ENCODE measurements around the gene KIF16B. TPM values are rescaled to one million over a fixed set of nuclear protein-coding genes. Genes with fewer than 3 reads are reported as not detected.

Gene KIF16B
- total RNA-seq, 1 donor from 2014 or later = 7.1 TPM

DNA sequence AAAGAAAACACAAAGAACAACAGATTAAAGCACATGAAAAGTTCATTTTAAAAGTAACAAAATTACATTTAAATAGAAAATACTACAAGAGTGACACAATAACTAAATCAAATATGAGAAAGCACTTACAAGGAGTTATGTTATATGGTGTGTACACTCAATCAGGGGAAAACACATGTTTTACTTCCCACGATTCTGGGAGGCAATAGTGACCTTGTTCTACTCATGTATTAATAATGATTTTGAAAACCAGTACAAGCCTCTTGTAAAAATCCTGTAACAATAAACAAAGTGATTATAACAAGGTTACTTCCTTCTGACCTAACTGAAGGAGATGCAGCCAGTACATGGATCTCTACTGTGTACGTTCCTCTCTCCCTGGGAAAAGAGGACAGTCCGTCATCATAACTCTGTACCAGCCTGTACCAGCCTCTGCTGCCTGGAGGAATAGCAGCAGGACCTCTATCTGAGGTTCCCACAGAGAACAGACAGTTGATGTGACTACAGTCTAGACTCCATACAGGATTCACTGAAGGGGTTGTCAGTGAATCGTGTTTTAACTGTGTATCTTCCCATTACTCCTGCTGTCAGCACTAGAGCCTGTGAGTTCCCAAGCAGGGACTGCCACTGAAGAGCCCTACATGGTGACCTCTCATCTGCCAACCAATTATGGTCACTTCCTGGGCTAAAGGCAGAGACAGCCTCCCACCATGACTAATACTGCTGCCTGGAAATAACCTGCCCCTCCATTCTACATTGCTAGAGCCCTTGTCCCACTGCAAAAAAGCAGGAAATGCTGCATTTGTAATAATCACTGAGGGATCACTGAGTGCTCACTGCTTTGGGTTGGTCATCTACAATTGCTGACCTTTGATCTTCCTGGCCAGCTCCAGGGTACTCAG is 149.7 kb downstream of the KIF16B start:
- Histone ChIP-seq H3K36me3 (ENCODE audit: control insufficient read depth, insufficient read depth, low read length) (no peaks in the 10 kb centered on the region), H3K27me3 (ENCODE audit: control insufficient read depth, insufficient read depth, low read length) (no peaks in the 10 kb centered on the region), H3K4me3 (ENCODE audit: low read depth, low read length) (no peak overlapping the region)
- no peak for DNase-seq (ENCODE audit: low read depth)
- TF ChIP-seq, protein P1, sequence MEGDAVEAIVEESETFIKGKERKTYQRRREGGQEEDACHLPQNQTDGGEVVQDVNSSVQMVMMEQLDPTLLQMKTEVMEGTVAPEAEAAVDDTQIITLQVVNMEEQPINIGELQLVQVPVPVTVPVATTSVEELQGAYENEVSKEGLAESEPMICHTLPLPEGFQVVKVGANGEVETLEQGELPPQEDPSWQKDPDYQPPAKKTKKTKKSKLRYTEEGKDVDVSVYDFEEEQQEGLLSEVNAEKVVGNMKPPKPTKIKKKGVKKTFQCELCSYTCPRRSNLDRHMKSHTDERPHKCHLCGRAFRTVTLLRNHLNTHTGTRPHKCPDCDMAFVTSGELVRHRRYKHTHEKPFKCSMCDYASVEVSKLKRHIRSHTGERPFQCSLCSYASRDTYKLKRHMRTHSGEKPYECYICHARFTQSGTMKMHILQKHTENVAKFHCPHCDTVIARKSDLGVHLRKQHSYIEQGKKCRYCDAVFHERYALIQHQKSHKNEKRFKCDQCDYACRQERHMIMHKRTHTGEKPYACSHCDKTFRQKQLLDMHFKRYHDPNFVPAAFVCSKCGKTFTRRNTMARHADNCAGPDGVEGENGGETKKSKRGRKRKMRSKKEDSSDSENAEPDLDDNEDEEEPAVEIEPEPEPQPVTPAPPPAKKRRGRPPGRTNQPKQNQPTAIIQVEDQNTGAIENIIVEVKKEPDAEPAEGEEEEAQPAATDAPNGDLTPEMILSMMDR (IDR thresholded peaks at IDR 0.05; ENCODE audit: insufficient read depth, low read length, poor library complexity, severe bottlenecking) = no peak

DNA sequence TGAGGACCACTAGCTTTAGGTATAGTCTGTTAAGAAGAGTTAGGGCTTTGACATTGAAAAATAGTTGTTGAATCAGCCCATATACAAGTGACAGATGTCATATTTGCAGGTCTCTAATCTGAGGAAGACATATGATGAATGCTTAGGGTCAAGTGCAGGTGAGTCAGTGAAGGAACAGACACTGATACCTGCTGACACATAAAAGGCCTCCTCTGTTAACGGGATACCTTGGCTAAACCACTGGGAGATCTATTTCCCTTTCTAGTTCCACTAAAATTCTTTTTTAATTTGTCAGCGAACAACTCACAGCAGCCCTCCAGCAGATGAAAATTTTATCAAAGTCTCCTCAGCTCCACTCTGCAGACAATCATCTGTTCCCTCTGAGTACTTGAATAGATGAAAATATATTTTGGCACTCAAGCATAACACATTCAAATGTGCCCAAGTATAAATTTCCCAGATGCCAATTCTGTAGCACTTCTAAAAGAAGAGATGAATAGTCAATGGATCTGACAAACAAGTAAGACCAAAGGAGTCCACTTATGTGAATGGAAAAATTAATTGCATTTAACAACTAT is 154.0 kb downstream of the KIF16B start:
- Histone ChIP-seq H3K4me3 (ENCODE audit: low read depth, low read length) (no peak overlapping the region), H3K36me3 (ENCODE audit: control insufficient read depth, insufficient read depth, low read length) (no peaks in the 10 kb centered on the region), H3K27me3 (ENCODE audit: control insufficient read depth, insufficient read depth, low read length) (no peaks in the 10 kb centered on the region)
- DNase-seq (ENCODE audit: low read depth) = no peak
- TF ChIP-seq, protein P1 (IDR thresholded peaks at IDR 0.05; ENCODE audit: insufficient read depth, low read length, poor library complexity, severe bottlenecking) = no peak

DNA sequence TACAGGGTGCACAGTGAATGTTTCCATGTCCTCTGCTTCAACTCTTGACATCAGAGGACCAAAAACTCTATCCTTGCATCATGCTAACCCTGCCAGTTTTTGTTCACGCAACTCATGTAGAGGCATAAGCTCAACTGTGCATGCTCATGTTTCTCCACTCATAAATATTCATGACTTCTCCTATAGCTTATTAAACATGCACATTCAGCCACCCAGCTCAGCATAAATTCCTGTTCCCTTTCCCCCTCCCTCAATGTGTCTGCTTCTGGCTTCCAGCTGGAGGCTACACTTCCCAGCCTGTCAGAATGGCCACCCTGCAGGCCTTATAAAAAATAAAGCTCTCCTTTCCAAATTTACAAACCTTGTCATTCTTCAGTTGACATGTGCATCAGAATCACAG is 154.6 kb downstream of the KIF16B start:
- TF ChIP-seq, protein P1 (IDR thresholded peaks at IDR 0.05; ENCODE audit: insufficient read depth, low read length, poor library complexity, severe bottlenecking) = no peak
- no peaks in the 10 kb centered on the region for H3K36me3 ChIP-seq (ENCODE audit: control insufficient read depth, insufficient read depth, low read length)
- no peak overlapping the region for H3K4me3 ChIP-seq (ENCODE audit: low read depth, low read length)
- no peak for DNase-seq (ENCODE audit: low read depth)
- H3K27me3 ChIP-seq (ENCODE audit: control insufficient read depth, insufficient read depth, low read length) = no peaks in the 10 kb centered on the region

DNA sequence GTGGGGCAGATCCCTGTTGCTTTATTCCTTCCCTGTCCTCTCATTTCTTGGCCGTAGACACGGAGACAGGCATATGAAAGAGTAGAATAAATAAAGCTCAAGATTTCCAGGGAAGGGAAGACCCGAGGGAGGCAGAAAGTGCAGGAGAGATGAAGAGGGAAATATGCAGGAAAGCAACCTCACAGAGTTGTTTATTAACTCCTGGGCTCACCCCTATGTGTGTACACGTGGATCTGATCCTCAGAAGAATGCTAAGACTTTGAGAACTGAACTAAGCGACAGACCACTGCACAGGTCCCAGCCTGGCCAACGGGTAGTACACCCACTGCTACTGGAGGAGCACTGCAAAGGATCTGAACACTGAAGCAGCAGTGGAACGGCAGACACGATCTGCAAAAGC is 156.2 kb downstream of the KIF16B start:
- Histone ChIP-seq H3K4me3 (ENCODE audit: low read depth, low read length) (no peak overlapping the region), H3K36me3 (ENCODE audit: control insufficient read depth, insufficient read depth, low read length) (no peaks in the 10 kb centered on the region), H3K27me3 (ENCODE audit: control insufficient read depth, insufficient read depth, low read length) (no peaks in the 10 kb centered on the region)
- DNase-seq (ENCODE audit: low read depth) = no peak
- TF ChIP-seq, protein P1 (IDR thresholded peaks at IDR 0.05; ENCODE audit: insufficient read depth, low read length, poor library complexity, severe bottlenecking) = no peak

DNA sequence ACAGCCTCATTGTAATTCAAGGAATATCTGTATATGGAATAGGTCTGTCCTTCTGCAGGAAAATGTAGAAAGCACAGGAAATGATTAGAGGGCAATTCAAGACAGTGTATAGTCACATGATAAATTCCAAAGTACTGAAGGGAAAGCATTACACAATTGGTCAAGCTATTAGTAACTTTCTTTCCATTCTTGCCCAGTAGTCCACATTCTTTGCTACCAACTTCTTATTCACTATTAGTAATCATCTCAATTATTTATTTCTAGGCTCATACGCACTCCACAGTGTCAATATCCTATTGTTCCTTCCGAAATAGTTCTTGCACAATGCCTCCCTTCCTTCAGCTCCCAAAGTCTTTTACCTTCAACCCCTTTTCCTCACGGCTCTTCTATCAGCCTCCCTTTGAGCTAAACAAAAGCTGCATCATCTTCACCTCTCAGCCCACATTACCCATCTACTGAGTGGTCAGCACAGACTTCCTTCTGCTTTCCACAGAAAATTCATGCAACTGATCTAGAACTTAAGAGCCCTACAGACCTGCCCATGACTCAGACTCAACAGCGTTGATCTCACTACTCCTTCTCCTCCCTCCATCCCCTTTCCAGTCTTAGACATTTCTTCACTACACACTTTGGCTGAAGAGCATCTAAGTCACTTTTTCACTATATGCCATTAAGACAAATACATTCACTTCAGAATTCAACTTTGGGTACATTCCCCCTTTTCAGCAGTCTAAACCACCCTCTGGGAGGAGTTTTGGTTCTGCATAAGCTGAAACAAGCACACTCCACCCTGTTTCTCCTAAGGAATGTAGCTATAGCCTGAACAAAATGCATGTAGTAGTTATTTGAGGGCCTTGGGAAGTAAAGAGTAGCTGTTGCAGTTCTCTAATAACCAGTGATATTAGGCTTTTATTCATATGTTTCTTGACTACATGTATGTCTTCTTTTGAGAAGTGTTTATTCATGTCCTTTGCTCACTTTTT is 157.9 kb downstream of the KIF16B start:
- H3K4me3 ChIP-seq (ENCODE audit: low read depth, low read length) = no peak overlapping the region
- TF ChIP-seq, protein P1 (IDR thresholded peaks at IDR 0.05; ENCODE audit: insufficient read depth, low read length, poor library complexity, severe bottlenecking) = no peak
- no peak for DNase-seq (ENCODE audit: low read depth)
- H3K36me3 ChIP-seq (ENCODE audit: control insufficient read depth, insufficient read depth, low read length) = no peaks in the 10 kb centered on the region
- no peaks in the 10 kb centered on the region for H3K27me3 ChIP-seq (ENCODE audit: control insufficient read depth, insufficient read depth, low read length)
